ENCODE data around the gene CD68.

DNA sequence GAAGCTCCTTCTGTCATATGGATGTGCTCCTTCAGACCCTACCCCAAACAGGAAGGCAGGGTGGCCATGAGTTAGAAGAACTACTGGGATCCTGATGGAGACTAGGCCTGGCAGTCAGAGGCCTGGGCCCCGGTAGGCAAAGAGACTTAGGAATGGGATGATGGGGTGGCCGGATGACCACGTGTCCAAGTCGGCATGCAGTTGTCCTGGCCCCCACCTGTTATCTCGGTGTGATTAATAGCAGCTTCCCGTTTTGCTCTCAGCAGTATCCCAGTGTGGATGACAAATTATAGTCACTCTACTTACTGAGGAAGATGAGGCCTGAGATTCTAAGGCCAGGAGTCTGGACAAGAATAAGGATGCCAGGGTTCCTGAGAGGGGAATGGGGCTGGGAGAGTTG lies 29.1 kb upstream of the CD68 start:
- TF ChIP-seq, protein P1, sequence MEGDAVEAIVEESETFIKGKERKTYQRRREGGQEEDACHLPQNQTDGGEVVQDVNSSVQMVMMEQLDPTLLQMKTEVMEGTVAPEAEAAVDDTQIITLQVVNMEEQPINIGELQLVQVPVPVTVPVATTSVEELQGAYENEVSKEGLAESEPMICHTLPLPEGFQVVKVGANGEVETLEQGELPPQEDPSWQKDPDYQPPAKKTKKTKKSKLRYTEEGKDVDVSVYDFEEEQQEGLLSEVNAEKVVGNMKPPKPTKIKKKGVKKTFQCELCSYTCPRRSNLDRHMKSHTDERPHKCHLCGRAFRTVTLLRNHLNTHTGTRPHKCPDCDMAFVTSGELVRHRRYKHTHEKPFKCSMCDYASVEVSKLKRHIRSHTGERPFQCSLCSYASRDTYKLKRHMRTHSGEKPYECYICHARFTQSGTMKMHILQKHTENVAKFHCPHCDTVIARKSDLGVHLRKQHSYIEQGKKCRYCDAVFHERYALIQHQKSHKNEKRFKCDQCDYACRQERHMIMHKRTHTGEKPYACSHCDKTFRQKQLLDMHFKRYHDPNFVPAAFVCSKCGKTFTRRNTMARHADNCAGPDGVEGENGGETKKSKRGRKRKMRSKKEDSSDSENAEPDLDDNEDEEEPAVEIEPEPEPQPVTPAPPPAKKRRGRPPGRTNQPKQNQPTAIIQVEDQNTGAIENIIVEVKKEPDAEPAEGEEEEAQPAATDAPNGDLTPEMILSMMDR (IDR thresholded peaks at IDR 0.05), result no peak
- no peak for TF ChIP-seq POLR2A (IDR thresholded peaks at IDR 0.05)
